ENCODE results near the gene TECR. TPM values are rescaled to one million over a fixed set of nuclear protein-coding genes. Genes with fewer than 3 reads are reported as not detected.
A peak's percentile ranks its signal among the peaks of the same experiment; 100 is the strongest.

The TECR gene
- total and polyA plus RNA-seq, 7 donors, result 77.8 to 209 (median 136) TPM

DNA sequence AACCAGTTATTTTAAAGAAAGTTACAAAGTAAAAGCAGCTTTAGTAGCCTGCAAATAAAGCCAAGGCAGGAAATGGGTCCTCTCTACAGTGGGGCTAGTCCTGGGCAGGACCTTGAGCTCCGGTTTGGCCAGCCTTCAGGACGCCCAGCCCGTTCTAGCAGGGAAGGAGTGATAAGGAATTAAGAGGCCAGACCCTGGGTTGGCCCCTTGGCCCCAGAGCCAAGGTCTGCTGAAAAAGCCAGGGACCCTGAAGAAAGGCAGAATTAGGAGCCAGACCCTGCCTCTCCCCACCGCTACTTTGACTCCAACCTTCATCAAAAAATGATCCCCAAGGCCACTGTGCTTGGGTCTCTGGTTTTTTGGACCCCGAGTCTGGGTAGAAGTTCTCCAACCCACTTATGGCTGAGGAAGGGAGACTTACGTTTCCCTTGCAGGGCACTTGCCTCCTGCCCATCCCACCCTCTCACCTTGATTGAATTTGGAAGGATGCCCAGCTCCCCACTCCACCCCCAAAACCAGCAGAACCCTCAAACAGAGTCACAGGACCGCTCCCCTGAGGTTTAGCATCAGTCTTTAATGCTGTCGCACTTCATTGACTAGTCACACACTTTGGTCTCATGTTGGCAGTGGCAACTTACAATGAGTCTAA lies 15.1 kb upstream of the TECR start:
- WGBS, 3 donors, result 82 to 90% (median 82%) methylated on average over 8 of the region's 8 CpGs
- intact Hi-C loops (cut with DNase I), result no loop called here

DNA sequence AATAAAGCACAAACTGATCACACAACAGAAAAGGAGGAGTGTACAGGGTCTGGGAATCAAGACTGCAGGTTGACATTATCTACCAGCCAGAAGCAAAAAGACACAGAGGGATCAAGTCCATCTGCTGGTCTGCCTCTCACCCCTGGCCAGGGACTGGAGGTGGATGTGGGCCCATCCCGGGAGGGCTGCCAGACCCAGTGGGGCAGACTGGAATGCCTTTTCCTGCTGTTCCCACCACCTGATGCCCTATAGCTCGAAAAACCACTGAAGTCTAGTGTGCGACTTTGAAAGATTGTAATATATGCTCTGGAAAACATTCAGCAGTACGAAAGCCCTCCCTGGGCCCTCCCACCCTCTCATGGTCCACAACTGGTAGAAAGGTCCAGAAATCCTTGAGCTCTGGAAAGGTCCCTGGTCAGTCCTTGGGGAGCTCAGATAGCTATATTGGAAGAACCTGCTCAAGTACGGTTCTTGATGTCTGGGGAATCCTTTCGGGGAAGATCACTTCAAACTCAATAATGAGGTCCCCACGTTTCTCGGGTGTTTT lies 13.8 kb upstream of the TECR start:
- H3K9me3 ChIP-seq, result no peaks in the 10 kb centered on the region
- TF ChIP-seq CTCF (IDR thresholded peaks at IDR 0.05), result no peak
- H3K36me3 ChIP-seq (ENCODE audit: insufficient read depth in 1 of 2, low read depth in 1 of 2), result peaks cover 10 to 35% of the 10 kb centered on the region in 2 donors
- intact Hi-C loops (cut with DNase I), result loop anchor here in 1 of 2 donors (5.0 kb wide), 1 partner anchor 47 kb away; no protein-coding TSS in a partner anchor
- H3K27me3 ChIP-seq (ENCODE audit: insufficient read depth in 3 of 3, low read length in 2 of 3), result no peaks in the 10 kb centered on the region
- peak overlapping the region; percentile 41 for H3K27ac ChIP-seq
- ATAC-seq (no peak), DNase-seq (no peak)
- WGBS, 3 donors, result 33 to 55% (median 43%) methylated on average over 8 of the region's 8 CpGs
- peaks cover 42% of the 10 kb centered on the region for H3K4me1 ChIP-seq
- H3K4me3 ChIP-seq, result peak overlapping the region; percentile 82

More for the DNA sequence above, 15.1 kb upstream of the TECR start:
- Histone ChIP-seq H3K27ac (peak overlapping the region; percentile 1), H3K27me3 (ENCODE audit: insufficient read depth in 3 of 3, low read length in 2 of 3) (no peaks in the 10 kb centered on the region), H3K4me3 (peak overlapping the region; percentile 82), H3K9me3 (no peaks in the 10 kb centered on the region), H3K36me3 (ENCODE audit: insufficient read depth in 1 of 2, low read depth in 1 of 2) (peaks cover 10 to 35% of the 10 kb centered on the region in 2 donors), H3K4me1 (peaks cover 41% of the 10 kb centered on the region)
- ATAC-seq, result no peak
- no peak for DNase-seq
- TF ChIP-seq CTCF (IDR thresholded peaks at IDR 0.05), result no peak

DNA sequence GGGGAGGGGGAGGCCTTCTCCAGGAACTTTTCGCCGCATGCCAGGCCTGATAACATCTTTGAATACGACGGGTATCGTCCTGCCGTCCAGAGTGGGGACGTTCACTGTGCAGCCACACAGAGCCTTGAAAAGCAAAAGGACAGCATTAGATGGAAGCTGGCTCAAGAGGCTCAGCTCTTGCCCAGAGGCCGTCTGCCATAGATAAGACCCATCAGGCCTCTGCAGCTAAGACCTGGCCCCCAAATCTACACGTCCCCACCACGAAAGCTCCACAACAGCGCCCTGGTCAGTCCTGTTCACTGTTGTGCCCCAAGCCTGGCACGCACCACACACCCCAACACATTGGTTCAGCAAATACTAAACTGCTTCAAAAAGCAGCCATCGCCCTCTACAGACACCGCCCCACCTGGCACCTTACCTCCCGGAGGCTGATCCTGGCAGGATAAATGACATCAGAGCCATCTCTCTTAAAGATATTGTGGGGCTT lies 13.3 kb upstream of the TECR start:
- no peaks in the 10 kb centered on the region for H3K27me3 ChIP-seq (ENCODE audit: insufficient read depth in 3 of 3, low read length in 2 of 3)
- TF ChIP-seq CTCF (IDR thresholded peaks at IDR 0.05), result no peak
- no peaks in the 10 kb centered on the region for H3K9me3 ChIP-seq
- H3K27ac ChIP-seq, result peak overlapping the region; percentile 41
- intact Hi-C loops (cut with DNase I), result loop anchor here in 1 of 2 donors (5.0 kb wide), 1 partner anchor 46 kb away; no protein-coding TSS in a partner anchor
- DNase-seq, result no peak
- ATAC-seq, result no peak
- H3K36me3 ChIP-seq (ENCODE audit: insufficient read depth in 1 of 2, low read depth in 1 of 2), result peaks cover 10 to 35% of the 10 kb centered on the region in 2 donors
- 51 to 63% (median 55%) methylated on average over 15 of the region's 15 CpGs for WGBS, 3 donors
- peaks cover 42% of the 10 kb centered on the region for H3K4me1 ChIP-seq
- H3K4me3 ChIP-seq, result peak overlapping the region; percentile 82

GRCh38 chr19:14516746-14517438 lies 12.5 kb upstream of the TECR start:
- peaks cover 10 to 35% of the 10 kb centered on the region in 2 donors for H3K36me3 ChIP-seq (ENCODE audit: insufficient read depth in 1 of 2, low read depth in 1 of 2)
- TF ChIP-seq CTCF (IDR thresholded peaks at IDR 0.05), result no peak
- no peaks in the 10 kb centered on the region for H3K9me3 ChIP-seq
- H3K4me3 ChIP-seq, result peak overlapping the region; percentile 82
- intact Hi-C loops (cut with DNase I), result loop anchor here in 1 of 2 donors (5.0 kb wide), 1 partner anchor 45 kb away; no protein-coding TSS in a partner anchor
- 8 to 19% (median 13%) methylated on average over 22 of the region's 22 CpGs for WGBS, 3 donors
- DNase-seq, result no peak
- no peaks in the 10 kb centered on the region for H3K27me3 ChIP-seq (ENCODE audit: insufficient read depth in 3 of 3, low read length in 2 of 3)
- no peak for ATAC-seq
- H3K27ac ChIP-seq, result peak overlapping the region; percentile 98
- peaks cover 42% of the 10 kb centered on the region for H3K4me1 ChIP-seq
